SK-N-SH treated with all-trans-retinoic acid at 6 μM for 48 hours (cell line): ENCODE measurements around the gene CWC22.

Experiments
- ARNTL ChIP-seq: fragments of 450-650 bp; formaldehyde crosslinking; IDR thresholded peaks from 2 replicates; pipeline ENCODE4 v1.5.0; 2020; ENCODE audit warnings: low read depth, mild to moderate bottlenecking, moderate library complexity, borderline replicate concordance
- BACH2 ChIP-seq: fragments of 250-450 bp; sonication (Bioruptor Pico); IDR thresholded peaks from 2 replicates; pipeline ENCODE4 v1.9.0; 2021; ENCODE audit warnings: mild to moderate bottlenecking, borderline replicate concordance
- CREB5 ChIP-seq: fragments of 250-450 bp; sonication (Bioruptor Pico); IDR thresholded peaks from 2 replicates; pipeline ENCODE4 v1.5.1; 2020; ENCODE audit warnings: low read depth, mild to moderate bottlenecking, moderate library complexity
- CSDC2 ChIP-seq: fragments of 250-450 bp; sonication (Bioruptor Pico); IDR thresholded peaks from 2 replicates; pipeline ENCODE4 v1.5.0; 2020; ENCODE audit warnings: mild to moderate bottlenecking, moderate library complexity
- CSRNP3 ChIP-seq: fragments of 250-450 bp; sonication (Bioruptor Pico); IDR thresholded peaks from 2 replicates; pipeline ENCODE4 v1.5.1; 2021; ENCODE audit warnings: mild to moderate bottlenecking, moderate library complexity
- ESRRG ChIP-seq: fragments of 250-450 bp; sonication (Bioruptor Pico); IDR thresholded peaks from 2 replicates; pipeline ENCODE4 v1.6.1; 2021; ENCODE audit warnings: mild to moderate bottlenecking
- ISL1 ChIP-seq: fragments of 250-450 bp; sonication (Bioruptor Pico); IDR thresholded peaks from 2 replicates; pipeline ENCODE4 v2.1.2; 2022; ENCODE audit warnings: mild to moderate bottlenecking, moderate library complexity
- PATZ1 ChIP-seq: fragments of 250-450 bp; sonication (Bioruptor Pico); IDR thresholded peaks from 2 replicates; pipeline ENCODE4 v1.8.0; 2020; ENCODE audit warnings: mild to moderate bottlenecking, moderate library complexity, borderline replicate concordance
- PPARA ChIP-seq: fragments of 250-450 bp; sonication (Bioruptor Pico); IDR thresholded peaks from 2 replicates; pipeline ENCODE4 v1.5.0; 2020; ENCODE audit warnings: mild to moderate bottlenecking, borderline replicate concordance
- TSHZ2 ChIP-seq: fragments of 250-450 bp; sonication (Bioruptor Pico); IDR thresholded peaks from 2 replicates; pipeline ENCODE4 v1.5.0; 2020; ENCODE audit warnings: mild to moderate bottlenecking, moderate library complexity
- ZNF8 ChIP-seq: fragments of 450-650 bp; formaldehyde crosslinking; IDR thresholded peaks from 2 replicates; pipeline ENCODE4 v1.5.0; 2020; ENCODE audit warnings: mild to moderate bottlenecking, moderate library complexity

GRCh38 chr2:179951680-179952079 is 55.4 kb downstream of the CWC22 start:
- TF ChIP-seq PPARA (CRISPR knock-in tag) (no peak), ZNF8 (CRISPR knock-in tag) (no peak), ESRRG (no peak), ARNTL (no peak), CREB5 (CRISPR knock-in tag) (no peak), TSHZ2 (CRISPR knock-in tag) (no peak), CSDC2 (no peak), ISL1 (CRISPR knock-in tag) (no peak), PATZ1 (CRISPR knock-in tag) (no peak), BACH2 (CRISPR knock-in tag) (no peak), CSRNP3 (CRISPR knock-in tag) (no peak)
